NCI-H510A (cell line): ENCODE measurements around the gene NUAK2.

ENCODE experiments used
- DNase-seq: peaks from one replicate; lab custom pipeline; 2025; lab: John Stamatoyannopoulos, UW

The NUAK2 gene

DNA sequence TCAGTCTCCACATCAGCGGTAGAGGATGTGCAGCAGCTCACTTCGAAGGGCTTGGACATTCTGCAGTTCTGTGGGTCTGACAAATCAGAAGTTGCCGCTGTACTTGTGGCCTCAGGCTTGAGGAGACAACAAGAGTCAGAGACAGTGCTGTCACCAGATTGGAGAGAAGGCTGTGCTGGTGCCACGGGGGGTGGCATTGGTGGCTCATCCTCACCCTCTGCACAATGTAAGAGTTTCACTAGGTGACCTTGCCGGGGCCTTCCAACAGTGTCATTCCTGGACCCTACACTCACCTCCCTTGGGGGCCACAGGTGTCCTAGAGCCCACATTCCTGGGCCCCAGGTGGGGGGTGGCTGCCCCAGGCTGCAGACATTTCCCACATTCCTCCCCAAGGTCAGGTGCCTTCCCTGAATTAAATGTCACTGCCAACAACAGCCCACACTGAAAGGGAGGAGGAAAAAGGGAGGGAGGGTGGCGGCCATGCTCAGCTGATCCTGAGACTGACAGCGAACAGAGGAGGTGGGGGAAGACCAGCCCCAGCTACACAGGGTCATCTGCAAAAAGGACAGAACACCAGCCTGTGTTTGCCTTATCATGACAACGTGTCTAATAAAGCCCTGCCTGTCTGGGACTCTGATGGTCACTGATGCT is 47.4 kb downstream of the NUAK2 start:
- DNase-seq, result no peak

DNA sequence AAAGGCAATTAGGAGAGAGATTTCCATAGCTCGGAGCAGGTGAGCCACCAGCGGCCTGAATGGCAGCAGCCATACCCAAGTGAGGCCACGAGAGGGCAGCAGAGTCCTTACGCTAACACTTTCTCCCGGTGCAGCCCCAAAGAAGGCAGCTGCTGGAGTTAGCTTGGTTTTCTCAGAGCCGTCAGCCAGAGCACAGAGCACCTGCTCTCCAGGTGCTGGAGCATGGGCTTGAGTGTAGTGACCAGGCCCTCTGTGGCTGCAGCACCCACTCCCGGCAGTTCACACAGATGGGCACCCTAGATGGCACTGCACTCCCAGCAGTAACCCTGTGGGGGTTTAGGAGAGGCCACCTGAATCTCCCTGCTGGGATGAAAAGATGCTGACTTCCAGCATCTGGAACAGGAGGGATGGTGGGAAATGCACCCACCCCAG is 48.0 kb downstream of the NUAK2 start:
- DNase-seq, result peak; percentile 71

DNA sequence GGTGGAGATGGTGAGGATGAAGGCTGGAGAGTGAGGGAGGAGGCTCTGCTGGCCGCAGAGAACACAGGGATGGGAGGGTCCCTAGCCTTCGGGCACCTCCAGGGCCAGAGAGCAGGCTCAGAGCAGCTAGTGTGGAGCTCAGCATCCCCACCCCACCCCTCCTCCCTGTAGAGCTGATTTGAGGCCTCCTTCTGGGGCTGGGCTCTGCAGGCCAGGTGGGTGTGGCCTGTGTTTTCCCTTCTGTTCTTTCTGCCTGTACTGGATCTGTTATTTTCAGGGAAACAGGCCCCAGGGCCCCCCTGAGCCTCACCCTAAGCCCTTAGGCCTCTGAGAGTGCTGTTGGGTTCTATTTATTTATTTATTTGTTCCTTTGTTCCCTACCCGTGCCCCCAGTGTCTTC is 49.0 kb downstream of the NUAK2 start:
- DNase-seq, result no peak

DNA sequence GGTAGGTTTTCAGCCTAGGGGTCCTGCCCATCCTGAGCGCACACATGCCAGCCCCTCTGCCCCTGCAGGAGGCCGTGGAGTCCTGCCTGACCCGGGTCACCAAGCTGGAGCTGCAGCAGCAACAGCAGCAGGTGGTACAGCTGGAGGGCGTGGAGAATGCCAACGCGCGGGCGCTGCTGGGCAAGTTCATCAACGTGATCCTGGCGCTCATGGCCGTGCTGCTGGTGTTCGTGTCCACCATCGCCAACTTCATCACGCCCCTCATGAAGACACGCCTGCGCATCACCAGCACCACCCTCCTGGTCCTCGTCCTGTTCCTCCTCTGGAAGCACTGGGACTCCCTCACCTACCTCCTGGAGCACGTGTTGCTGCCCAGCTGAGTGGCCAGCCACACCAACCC is 49.8 kb downstream of the NUAK2 start:
- DNase-seq, result no peak

DNA sequence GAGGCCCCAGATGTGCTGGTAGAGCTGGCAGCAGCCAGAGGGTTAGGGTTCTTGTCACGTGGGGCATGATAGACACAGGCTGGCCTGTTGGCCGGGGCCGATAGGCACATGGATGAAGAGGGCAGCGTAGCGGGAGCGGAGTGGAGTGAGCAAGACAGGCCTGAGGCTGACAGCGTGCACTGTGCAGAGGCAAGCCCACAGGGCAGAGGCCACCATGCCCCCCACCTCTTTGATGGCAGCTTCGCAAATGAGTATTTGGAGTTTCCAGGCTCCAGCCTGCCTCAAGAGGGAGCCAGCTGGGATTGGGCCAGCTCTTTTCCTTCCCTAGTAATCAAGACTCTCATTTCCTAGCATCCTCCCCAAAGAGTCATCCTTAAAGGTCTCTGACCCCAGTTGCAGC is 50.3 kb downstream of the NUAK2 start:
- DNase-seq, result no peak

DNA sequence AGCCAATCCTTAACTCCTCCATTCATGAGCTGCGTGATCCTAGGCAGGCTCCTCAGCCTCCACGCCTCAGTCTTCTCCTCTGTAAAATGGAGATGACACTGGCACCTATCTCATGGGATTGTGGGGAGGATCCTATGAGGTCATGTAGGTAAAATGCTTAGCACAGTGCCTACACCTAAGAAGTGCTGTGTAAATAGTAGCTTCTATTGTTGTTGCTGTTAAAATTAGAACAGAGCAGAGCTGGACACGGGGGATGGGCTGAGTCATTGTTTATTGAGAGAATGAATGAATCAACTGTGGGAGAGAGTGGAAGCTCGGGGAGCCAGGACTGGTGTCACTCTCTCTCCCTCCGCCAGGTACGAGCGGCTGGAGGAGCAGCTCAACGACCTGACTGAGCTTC is 50.8 kb downstream of the NUAK2 start:
- DNase-seq, result peak; percentile 68

DNA sequence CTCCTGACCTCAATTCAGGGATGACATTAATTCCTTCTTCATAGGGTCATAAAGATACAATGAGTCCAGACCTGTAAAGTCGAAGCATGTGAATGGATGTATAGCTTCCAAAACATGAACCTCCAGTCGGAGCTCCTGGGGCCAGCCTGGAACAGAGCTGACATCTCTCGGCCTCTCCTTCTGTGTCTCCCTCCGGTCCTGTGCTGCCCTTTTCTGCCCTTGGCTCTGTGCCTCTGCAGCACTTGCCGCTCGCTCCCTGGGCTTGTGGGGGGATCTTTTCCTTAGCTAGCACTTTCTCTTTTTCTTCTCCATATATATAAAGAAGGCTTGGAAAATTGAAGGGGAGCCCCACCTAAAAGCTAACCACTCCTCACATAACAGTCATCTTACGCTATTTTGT is 51.3 kb downstream of the NUAK2 start:
- DNase-seq, result no peak

DNA sequence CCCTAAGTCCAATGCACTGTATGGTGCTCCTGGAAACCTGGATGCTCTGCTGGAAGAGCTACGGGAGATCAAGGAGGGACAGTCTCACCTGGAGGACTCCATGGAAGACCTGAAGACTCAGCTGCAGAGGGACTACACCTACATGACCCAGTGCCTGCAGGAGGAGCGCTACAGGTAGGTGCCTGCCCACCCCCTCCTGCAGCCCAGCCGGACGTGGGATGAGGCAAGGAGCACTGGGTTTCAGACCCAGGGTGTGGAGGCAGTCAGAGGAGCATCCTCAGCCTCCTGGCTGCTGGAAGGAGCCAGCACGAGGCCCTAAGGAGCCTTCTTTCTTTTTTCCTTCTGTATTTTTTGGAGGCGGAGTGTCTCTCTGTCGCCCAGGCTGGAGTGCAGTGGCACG is 51.8 kb downstream of the NUAK2 start:
- no peak for DNase-seq

DNA sequence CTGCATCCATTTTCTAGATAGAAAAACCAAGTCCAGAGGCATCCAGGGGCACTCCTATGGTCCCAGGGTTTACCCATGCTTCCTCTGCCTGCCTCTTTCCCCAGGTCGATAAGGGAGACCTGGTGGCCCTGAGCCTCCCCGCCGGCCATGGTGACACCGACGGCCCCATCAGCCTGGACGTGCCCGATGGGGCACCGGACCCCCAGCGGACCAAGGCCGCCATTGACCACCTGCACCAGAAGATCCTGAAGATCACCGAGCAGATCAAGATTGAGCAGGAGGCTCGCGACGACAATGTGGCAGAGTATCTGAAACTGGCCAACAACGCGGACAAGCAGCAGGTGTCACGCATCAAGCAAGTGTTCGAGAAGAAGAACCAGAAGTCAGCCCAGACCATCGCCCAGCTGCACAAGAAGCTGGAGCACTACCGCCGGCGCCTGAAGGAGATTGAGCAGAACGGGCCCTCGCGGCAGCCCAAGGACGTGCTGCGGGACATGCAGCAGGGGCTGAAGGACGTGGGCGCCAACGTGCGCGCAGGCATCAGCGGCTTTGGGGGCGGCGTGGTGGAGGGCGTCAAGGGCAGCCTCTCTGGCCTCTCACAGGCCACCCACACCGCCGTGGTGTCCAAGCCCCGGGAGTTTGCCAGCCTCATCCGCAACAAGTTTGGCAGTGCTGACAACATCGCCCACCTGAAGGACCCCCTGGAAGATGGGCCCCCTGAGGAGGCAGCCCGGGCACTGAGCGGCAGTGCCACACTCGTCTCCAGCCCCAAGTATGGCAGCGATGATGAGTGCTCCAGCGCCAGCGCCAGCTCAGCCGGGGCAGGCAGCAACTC is 52.5 kb downstream of the NUAK2 start:
- no peak for DNase-seq

DNA sequence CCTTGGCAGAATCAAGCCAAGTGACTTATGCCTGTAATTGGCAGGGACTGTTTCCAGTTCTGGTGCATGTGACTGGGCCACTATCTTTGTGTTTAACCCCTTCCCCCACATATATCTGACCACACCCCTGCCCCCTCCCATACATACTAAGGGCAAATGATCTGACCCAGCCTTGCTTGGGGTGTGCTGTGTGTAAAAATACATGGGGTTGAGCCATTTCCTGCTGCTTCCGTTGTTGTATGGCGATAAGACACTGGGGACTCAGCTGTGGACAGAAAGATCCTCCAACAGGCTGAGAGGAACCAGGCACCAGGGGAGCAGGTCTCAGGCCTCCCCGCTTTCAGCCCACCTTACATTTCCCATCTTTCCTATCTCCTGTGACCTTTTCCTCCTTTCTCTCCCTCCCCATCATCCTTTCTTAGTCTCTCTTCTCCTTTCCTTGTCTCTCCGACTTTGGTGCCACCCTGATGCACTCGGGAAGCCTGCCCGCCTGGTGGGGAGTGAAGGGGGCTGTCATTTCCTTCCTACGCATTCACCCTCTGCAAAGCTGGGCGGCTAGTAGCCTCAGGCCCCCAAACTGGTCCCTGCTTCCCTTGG is 54.1 kb downstream of the NUAK2 start:
- no peak for DNase-seq

DNA sequence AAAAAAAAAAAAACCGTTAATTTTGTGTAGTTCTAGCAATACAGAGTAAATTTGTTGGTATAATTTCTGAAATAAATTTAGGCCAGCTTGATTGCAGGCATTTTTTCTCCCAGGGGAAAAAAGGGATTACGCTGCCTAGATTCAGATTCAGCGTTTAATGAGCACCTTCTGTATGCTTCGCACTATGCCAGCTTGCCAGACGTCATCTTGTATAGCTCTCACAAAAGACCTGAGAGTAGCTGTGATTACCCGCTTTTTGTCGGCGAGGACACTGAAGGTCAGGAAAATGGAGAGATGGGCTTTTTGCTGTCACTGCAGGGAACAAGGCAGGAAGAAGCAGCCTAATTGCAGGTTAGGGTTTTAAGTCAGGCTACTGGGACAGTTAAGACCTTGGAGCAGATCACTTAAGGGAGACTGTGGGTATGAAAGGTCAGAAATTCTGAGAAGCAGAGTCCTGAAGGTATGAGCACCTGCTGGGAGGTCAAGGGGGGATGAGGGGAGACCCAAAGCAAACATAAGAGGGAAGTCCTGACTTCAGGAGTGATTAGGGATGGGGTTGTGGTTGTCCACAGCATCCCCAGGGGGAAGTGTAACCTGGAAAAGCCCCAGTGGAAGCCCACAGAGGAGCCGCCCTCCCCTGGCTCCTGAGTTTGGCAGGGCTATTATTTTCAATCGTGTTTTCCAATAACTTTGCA is 54.8 kb downstream of the NUAK2 start:
- DNase-seq, result no peak

DNA sequence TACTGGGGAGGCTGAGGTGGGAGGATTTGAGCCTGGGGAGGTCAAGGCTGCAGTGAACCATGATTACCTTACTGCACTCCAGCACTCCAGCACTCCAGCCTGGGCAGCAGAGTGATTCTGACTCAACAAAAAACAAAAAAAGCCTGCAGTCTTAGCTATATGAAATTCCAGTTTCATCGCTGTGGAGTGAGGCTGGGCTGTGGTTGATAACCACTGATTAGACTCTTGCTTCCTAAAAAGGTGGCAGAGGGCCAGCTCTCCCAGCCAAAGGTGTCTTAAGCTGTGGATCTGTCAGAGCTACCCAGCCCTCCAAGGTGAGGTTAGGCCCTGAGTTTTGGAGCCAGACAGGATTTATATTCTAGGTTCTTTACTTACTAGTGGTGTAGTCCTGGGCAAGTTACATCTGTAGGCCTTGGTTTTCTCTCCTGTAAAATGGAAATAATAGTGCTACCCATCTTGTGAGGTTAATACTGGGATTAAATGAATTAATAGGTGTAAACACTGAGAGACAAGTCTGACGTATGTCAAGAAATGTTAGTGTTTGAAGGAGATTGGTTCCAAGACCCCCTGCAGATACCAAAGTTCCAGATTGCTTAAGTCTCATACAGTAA is 57.9 kb downstream of the NUAK2 start:
- DNase-seq, result no peak

DNA sequence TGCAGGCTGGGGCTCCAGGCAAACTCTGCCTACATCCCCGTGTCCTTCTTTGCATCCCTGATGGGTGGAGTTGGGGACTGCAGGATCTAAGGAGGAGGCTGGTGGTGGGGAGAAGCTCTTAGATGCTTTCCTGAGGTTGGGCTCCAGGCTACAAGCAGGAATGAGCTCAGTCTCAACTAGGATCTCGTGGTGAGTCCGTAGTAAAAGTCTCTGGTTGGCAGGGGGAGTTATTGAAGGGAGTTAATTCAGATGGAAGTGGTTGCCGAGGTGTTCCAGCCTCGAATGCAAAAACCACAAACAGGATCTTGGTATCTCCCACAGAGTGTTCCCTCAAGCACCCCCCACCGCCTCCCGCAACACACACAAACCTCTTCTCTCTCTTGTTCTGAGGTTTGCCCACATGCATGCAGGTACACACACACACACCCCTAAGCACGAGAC is 58.8 kb downstream of the NUAK2 start:
- no peak for DNase-seq

DNA sequence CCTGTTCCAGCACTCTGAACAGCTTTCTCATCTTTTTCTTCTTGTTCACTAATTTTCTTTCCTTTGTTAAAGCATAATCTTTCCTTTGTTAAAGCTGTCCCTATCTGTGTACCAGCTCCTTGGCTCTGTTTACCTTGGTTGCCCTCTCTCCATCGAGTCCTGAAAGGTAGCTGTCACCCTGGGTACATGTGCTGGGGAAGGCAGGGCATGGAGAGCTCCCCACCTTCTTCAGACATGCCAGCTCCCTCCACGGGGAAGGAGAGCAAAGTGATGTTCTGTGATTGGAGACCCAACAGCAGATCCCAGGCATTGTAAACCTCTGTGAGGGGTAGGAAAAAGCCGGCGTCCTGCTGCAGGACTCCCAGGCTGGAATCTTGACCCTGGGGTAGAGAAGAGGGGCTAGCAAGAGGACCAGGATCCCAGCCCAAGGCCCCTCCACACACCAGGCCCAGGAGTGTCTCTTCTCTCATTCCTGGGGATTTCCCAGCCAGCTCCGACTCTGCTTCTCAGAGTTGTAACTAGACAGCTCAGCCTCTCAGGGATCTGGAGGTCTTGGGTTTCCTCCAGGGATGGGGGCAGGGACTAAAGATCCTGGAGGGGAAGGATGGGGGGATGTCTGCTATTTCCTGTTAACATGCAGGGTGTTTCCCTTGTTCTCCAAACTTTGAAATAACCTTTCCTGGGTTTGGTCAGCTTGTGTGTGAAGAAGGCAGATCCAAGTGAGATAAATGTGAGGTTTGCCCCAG is 59.4 kb downstream of the NUAK2 start:
- no peak for DNase-seq

DNA sequence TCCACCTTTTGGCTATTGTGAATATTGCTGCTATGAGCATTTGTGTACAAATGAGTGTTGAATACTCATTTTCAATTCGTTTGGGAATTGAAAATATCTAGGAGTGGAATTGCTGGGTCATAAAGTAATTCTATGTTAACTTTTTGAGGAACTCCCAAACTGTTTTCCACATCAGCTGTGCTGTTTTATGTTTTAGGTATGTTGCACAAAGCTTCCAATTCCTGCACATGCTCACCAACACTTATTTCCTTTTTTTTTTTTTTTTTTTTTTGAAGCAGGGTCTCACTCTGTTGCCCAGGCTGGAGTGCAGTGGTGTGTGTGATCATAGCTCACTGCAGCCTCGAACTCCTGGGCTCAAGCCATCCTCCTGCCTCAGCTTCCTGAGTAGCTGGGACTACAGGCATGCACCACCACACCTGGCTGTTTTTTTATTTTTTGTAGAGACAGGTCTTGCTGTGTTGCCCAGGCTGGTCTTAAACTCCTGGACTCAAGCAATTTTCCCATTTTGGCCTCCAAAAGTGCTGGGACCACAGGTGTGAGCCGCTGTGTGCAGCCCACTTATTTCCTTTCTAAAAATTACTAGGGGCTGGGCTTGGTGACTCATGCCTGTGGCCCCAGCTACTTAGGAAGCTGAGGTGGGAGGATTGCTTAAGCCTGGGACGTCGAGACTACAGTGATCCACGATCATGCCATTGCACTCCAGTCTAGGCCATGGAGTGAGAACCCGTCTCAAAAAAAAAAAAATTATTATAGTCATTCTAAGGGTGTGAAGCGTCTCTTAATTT is 60.4 kb downstream of the NUAK2 start:
- no peak for DNase-seq

DNA sequence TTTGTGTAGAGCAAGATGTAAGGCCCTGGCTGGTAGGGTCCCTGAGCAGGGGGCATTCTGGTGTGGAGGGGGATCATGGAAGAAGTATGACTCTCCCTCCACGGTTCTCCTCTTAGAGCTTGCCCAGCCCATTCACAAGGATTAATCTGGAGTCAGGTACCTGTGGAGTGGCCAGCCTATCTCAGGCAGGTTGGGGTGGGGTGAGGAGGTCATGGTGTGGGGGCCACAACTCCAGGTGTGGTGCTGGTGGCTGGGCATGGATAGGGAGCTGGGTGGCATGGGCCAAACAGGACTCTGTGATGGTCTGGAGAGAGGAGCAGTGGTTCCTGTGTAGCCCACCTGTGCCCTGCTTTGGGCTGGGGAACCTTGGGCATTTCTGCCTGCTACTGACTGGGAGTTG is 61.5 kb downstream of the NUAK2 start:
- DNase-seq, result no peak

DNA sequence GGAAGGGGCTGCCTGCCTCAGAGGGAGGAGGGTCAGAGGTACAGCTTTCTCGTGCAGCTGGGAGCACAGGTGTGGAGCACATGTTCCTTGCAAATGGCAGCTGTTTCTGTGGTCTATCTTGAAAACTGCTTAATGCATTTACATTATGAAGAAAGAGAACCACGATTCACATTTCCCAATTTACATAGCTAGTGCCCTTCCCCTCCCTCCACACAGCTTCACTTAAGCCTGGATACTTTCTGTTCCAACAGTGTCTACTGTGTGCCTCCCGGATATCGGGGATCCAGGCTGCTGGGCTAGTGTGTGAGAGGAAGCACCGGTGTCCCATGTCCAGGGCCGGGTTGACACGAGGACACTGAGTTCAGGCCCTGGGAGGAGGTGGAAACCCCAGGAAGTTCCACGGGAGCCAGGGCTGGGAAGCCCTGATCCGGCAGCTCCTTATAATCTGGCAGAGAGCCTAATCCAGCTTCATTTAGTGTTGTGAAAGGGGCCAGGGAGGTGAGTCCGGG is 62.2 kb downstream of the NUAK2 start:
- no peak for DNase-seq

DNA sequence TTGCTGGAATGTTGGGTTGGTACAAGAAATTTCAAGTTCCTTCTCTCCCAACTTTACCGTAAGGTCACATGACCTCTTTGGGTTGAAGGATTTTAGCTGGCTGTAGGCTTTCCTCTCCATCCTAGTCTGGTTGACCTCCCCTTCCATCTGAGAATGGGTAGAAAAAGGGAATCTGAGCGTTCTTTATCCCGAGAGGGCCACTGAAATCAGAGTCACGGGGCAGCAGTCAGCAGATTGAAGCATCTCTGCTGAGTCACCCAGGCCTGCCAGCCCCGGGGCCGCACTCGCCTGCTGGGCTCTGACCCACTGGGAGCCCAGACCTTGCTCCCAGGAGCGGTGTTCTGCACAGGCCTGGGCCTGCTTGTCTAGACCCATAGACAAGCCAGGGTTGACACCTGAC is 62.8 kb downstream of the NUAK2 start:
- no peak for DNase-seq

DNA sequence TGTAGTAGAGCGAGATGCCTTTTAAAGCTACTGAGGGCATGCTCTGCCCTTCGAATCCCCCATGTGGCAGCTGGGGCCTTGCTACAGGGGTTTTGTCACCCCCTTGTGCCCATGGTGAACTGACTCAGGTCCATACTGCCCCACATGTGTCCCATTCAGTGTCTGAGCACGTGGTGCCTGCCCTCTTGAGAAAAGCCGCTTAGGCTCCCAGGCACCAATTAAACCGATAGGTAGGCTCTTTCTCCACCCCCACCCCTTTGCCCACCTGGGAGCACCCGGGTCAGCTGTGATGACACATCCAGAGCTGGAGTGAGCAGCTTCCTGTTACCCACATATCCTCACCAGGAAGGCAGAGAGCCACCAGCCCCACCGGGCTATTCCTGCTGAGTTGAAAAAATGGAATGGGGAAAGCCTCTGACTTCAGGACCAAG is 63.3 kb downstream of the NUAK2 start:
- peak; percentile 23 for DNase-seq

DNA sequence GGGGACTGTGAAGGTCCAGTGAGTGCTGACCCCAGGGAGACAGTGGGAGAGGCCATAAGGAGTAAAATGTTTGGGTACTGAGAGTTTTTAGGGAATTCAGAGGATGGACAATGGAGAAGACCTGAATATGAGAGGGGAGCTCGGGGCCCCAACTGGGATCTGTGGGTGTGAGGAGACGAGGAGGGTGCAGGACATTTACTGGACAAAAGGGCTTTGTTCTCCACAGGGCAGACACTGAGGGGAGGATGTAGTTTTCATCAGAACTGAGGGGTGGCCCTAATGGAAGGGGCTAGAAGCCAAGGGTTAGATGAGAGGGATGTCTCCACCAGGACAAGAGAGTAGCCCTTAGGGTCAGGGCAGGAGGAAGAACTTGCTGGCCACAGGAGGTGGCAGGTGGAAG is 63.8 kb downstream of the NUAK2 start:
- no peak for DNase-seq
